ENCODE measurements around the gene GJB4. TPM values are rescaled to one million over a fixed set of nuclear protein-coding genes. Genes with fewer than 3 reads are reported as not detected.

GJB4 gene
- total RNA-seq, 1 donor from 2014 or later, result not detected

Other genes with a start within 250 kb of the GJB4 start
- not detected in 2 replicates for gene GJB5, start 4.7 kb upstream of the GJB4 start, total RNA-seq
- gene GJB3, start 21.5 kb downstream of the GJB4 start, total RNA-seq, result not detected in 2 replicates
- not detected in 2 replicates for gene GJA4, start 33.3 kb downstream of the GJB4 start, total RNA-seq
- 38.6 and 39.6 TPM in 2 replicates for gene SMIM12, start 100.0 kb downstream of the GJB4 start, total RNA-seq
- 0.21 TPM in 1 of 2 replicates, not detected in the other for gene DLGAP3, start 169.9 kb downstream of the GJB4 start, total RNA-seq
- gene TMEM35B, start 225.6 kb downstream of the GJB4 start, total RNA-seq, result 20.5 and 22.8 TPM in 2 replicates